ENCODE measurements around the gene RAF1.

DNA sequence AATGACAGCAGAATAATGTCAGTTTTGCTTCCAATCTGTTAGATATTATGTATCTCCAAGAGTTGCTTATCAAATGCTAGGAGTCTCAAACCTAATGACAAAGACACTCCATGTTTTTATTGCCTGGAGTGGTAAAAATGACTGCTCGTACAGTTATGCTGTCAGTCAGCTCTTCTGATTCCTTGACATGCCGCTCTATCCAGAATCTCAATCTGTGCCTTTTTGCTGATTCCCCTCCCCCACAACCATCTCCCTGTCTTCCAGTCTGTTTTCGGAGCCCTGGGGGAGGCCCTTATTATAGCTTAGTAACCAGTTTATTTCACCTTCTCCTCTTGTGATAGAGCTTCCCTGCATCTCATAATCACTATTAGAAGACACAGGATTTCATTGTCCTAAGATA lies 104.4 kb downstream of the RAF1 start:
- TF ChIP-seq LEF1 (IDR thresholded peaks at IDR 0.05; ENCODE audit: borderline replicate concordance) (no peak), BHLHE40 (IDR thresholded peaks at IDR 0.05; ENCODE audit: borderline replicate concordance) (no peak), NFRKB (IDR thresholded peaks at IDR 0.05) (no peak), SP1 (IDR thresholded peaks at IDR 0.05) (no peak), SUZ12 (IDR thresholded peaks at IDR 0.05) (no peak), ELF4 (IDR thresholded peaks at IDR 0.05) (no peak), FOXK2 (IDR thresholded peaks at IDR 0.05) (no peak)

Measured in HEK293T (cell line).